Smooth muscle cell of the brain vasculature (primary cell): ENCODE measurements around the gene CA7.
"Not testable (repeated sequence)": the region's sequence is repeated elsewhere in the genome, so short reads cannot be mapped to it uniquely, and the experiment has no call there.

Experiments used
- DNase-seq: peaks from one replicate; pipeline ENCODE4 v3.0.0-alpha.2; 2012; ENCODE audit warnings: low read depth, low spot score

The CA7 gene

DNA sequence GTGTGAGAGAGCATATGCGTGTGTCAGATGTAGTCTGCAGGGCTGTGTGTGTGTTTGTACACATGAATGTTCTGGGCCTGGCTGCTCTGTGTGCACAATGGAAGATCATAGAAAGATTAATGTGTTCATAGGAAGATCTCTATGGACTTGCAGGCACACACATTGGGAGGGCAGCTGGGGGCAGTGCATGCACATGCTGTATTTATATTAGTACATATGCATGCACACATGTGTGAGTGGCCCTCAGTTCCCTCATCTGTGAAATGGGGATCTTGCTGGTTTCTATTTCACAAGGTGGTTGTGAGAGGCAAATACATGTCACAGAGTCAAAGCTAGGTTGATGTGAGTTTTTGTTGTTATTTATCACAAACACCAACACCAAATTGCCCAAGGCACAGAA lies 2.1 kb downstream of the CA7 start:
- DNase-seq, result no peak

GRCh38 chr16:66846831-66847230 lies 2.6 kb downstream of the CA7 start:
- DNase-seq, result no peak

DNA sequence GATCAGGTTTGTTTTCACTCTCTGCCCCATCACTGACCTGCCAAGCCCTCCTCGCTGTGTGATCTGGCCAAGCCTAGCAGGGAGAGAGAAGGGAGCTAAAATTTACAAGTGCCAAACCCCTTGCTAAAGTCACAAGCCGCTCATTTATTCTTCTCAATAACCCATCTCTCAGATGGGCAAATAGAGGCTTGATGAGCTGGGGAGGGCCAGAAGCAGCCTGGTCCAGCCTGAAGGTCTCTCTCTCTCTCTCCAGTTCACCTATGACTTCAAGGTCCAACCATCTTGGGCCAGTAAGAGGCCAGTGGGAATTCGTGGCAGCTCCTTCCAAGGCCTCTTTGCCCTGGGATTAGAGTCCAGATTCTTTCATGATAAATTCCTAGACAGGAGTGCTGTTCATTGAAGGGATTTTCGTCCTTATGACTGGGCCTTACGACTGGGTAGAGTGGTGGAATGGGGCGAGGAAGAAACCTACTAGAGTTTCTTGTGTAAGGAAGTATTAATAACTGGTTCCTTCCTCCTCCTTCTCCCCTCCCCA lies 3.4 kb downstream of the CA7 start:
- no peak for DNase-seq

DNA sequence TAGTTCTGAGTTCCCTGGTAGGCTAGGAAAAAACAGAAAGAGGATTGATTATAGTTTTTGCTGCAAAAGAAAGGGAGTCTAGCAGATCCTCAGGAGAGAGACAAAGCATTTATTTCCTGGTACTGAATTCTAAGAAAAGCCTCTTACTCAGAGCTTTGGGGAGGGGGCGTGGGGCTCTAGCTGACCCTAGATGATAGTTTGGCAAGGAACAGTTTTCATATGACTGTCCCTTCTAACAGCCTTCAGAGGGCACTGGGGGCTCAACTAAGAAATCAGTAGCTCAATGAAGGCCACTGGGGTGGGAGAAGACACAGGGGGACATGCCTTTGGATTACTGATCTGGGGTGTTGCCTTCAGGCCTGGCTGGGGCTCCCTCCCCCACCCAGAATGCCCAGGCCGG lies 4.0 kb downstream of the CA7 start:
- DNase-seq, result no peak

- DNase-seq, result no peak
Observed at GRCh38 chr16:66849021-66849420, 4.8 kb downstream of the CA7 start.

GRCh38 chr16:66849549-66849948 lies 5.3 kb downstream of the CA7 start:
- no peak for DNase-seq

DNA sequence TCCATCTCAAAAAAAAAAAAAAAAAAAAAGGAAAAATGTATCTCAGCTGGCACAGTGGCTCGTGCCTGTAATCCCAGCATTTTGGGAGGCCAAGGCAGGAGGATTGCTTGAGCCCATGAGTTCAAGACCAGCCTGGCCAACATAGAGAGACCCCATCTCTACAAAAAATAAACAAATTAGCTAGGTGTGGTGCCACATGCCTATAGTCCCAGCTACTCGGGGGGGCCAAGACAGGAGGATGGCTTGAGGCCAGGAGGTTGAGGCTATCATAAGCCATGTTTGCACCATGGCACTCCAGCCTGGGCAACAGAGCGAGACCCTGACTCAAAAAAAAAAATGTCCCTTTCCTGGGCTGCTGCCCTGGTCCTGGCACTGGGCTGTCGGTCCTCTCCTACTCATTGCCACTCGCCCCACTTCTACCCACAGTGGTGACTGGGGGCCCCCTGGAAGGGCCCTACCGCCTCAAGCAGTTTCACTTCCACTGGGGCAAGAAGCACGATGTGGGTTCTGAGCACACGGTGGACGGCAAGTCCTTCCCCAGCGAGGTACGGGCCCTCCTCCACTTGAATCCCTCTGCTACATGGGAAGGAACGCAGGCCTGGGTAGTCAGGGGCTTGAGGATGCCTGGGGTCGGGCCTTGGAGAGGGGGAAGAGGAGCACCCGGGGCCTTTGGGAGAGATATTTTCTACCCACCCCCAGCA lies 6.1 kb downstream of the CA7 start:
- no peak for DNase-seq

- DNase-seq, result no peak
Observed at GRCh38 chr16:66851166-66851964, 7.2 kb downstream of the CA7 start.

DNA sequence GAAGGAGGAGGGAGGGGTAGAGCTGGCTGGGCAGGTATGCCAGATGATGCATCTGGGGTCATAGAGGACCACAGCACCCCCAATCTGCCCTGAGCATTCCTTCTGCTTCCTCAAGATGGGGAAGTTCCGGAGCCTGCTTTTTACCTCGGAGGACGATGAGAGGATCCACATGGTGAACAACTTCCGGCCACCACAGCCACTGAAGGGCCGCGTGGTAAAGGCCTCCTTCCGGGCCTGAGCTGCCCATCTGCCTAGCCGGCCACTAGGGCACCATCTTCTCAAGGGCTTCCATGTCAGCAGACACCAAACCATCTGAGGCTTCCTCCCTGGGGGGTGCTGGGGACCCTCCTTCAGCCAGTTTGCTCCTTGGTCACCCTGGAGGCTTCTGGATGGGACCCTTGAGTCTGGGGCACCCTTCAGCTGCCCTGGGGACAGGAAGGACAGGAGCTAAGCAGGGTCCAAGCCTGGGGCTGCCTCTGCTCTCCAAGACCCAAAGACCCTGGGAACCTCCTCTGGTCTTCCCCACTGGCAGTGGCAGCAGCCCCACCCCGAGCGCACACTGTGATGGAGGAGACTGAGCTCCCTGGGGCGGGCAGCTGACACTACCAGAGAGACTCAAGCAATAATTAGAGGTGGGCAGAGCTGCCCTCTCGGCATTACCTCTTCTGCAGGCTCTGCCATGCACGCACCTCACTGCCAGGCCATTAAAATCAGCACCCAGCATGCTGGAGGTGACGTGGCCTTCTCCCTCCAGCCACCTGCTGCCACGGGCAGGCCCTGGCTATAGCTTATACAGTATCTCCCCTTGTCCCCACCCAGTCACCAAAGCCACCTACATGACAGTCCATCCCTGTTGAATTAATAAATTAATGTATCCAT lies 9.3 kb downstream of the CA7 start:
- DNase-seq, result no peak

- DNase-seq, result no peak
Observed at GRCh38 chr16:66856184-66856730, 12.0 kb downstream of the CA7 start.

GRCh38 chr16:66856801-66857200 lies 12.6 kb downstream of the CA7 start:
- DNase-seq, result no peak

DNA sequence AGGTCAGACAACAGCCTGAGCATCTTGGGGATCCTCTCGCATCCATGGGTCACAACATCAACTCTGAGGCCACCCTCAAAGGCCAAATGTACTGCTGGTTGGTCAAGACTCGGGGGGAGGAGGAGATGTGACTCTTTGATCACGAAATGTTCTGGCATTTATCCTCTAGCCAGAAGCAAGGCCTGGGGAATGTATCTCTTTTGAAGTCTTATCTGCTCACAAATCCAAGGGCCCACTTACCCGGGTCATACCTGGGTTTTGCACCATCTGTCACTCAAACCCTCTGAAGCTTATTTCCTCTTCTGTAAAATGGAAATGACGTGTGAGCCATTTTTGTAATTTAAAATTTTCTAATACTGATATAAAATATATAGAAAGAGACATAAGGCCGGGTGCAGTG lies 13.2 kb downstream of the CA7 start:
- DNase-seq, result no peak

- DNase-seq, result no peak
Observed at GRCh38 chr16:66858740-66859396, 14.7 kb downstream of the CA7 start.

- DNase-seq, result no peak
Observed at GRCh38 chr16:66859397-66860068, 15.3 kb downstream of the CA7 start.

DNA sequence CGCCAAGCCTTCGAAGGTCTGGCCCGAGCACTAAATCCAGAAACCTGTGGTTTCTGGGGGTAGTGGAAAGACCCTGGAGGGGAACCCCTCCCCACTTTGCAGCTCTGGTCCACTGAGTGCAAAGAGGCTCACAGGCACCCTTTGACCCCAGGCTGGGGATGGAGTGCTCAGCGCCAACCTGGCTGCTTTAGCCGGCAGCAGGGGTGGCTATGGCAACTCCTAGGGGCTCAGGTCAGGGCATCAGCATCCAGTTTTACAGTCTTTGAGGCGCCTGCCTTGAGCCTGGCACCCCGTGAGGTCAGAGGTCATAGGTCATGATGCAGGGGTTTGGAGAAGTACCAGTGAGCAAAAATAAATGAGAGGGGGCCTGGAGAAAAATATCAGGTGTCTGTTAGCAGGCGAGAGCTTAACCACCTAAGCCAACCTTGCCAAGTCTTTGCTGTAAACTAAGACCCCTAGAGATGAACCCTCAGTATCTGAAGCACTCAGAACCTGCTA lies 17.9 kb downstream of the CA7 start:
- no peak for DNase-seq

DNA sequence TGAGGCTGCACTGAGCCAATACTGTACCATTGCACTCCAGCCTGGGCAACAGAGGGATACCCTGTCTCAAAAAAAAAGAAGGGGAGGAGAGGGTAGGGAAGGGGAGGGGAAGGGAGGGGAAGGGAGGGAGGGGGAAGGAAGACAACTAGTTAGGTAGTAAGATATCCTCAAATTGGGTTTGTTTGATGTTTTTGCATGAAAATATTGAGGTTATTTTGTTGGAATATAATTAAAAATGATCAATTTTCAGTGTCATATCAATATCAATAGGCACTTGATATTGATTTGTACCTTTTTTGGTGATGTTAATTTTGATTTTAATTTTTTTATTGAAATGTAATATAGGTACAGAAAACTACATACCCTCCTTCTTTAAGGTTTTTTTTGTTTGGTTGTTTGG lies 19.5 kb downstream of the CA7 start:
- DNase-seq, result no peak

- DNase-seq, result no peak
Observed at GRCh38 chr16:66869424-66869823, 25.2 kb downstream of the CA7 start.

DNA sequence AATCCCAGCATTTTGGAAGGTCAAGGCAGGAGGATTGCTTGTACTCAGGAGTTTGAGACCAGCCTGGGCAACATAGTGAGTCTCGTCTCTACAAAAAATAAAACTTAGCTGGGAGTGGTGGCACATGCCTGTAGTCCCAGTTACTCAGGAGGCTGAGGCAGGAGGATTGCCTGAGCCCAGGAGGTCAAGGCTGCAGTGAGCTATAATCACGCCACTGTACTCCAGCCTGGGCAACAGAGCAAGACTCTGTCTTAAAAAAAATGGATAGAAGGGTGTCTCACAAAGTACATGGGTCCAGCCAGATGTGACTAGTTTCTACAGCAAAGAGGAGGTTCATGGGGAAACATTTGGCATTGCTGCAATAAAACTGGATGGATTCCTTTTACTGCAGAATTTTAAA lies 27.1 kb downstream of the CA7 start:
- not testable (repeated sequence) for DNase-seq

- no peak for DNase-seq
Observed at GRCh38 chr16:66871840-66872239, 27.6 kb downstream of the CA7 start.

DNA sequence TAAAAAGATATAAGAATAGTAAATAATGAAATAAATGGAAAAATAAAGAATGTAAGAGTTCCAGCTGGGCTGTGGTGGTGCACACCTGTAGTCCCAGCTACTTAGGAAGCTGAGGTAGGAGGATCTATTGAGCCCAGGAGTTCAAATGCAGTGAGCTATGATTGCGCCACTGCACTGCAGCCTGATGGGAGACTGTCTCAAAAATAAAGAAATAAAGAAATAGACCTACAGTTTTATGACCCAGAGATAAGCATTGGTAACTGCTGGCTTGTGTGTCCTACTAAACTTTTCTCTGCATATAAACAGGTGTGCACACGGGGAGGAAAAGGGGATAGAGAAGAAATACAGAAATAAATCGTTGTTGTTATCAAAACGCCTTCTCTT lies 28.3 kb downstream of the CA7 start:
- DNase-seq, result no peak
